Measurements from ENCODE around the gene KIAA1143. TPM values are rescaled to one million over a fixed set of nuclear protein-coding genes. Genes with fewer than 3 reads are reported as not detected.

KIAA1143 gene
- total and polyA plus RNA-seq, 7 donors, result 7.8 to 35.3 (median 26.7) TPM

GRCh38 chr3:44762690-44763089, 1.3 kb upstream of the KIAA1143 start:
- Histone ChIP-seq H3K4me3 (no peak overlapping the region), H3K36me3 (no peaks in the 10 kb centered on the region), H3K27ac (no peak overlapping the region), H3K9me3 (peaks cover 0 to 3% (median 0%) of the 10 kb centered on the region in 4 donors), H3K4me1 (peaks cover 0 to 19% (median 14%) of the 10 kb centered on the region in 4 donors), H3K27me3 (no peaks in the 10 kb centered on the region)
- TF ChIP-seq POLR2AphosphoS5 (IDR thresholded peaks at IDR 0.05) (no peak), EP300 (IDR thresholded peaks at IDR 0.05) (no peak), POLR2A (IDR thresholded peaks at IDR 0.05) (no peak), CTCF (IDR thresholded peaks at IDR 0.05) (no peak)
- 35 to 43% methylated on average over 5 of the region's 5 CpGs for WGBS, 2 donors
- intact Hi-C loops (cut with DNase I), result loop anchor here (5.0 kb wide), 1 partner anchor 425 kb away; the partner anchor contains the start of gene TCAIM
- DNase-seq, result no peak

- Histone ChIP-seq H3K27me3 (no peaks in the 10 kb centered on the region), H3K4me3 (peak overlapping the region; percentile 68 to 79 (median 75)), H3K36me3 (no peaks in the 10 kb centered on the region), H3K27ac (no peak overlapping the region), H3K4me1 (peaks cover 0 to 19% (median 14%) of the 10 kb centered on the region in 4 donors), H3K9me3 (peaks cover 0 to 3% (median 0%) of the 10 kb centered on the region in 4 donors)
- WGBS, 2 donors, result 2 to 3% methylated on average over 9 of the region's 9 CpGs
- intact Hi-C loops (cut with DNase I), result loop anchor here (5.0 kb wide), 1 partner anchor 425 kb away; the partner anchor contains the start of gene TCAIM
- DNase-seq, result no peak
- TF ChIP-seq POLR2A (IDR thresholded peaks at IDR 0.05) (no peak), CTCF (IDR thresholded peaks at IDR 0.05) (no peak), EP300 (IDR thresholded peaks at IDR 0.05) (no peak), POLR2AphosphoS5 (IDR thresholded peaks at IDR 0.05) (no peak)
These were observed 805 bp upstream of the KIAA1143 start for GRCh38 chr3:44762170-44762677.

- Histone ChIP-seq H3K27me3 (no peaks in the 10 kb centered on the region), H3K9me3 (peaks cover 0 to 3% (median 0%) of the 10 kb centered on the region in 4 donors), H3K27ac (peak overlapping the region; percentile 62 to 77 (median 76)), H3K4me1 (peaks cover 0 to 19% (median 14%) of the 10 kb centered on the region in 4 donors), H3K4me3 (peak overlapping the region; percentile 68 to 79 (median 75)), H3K36me3 (no peaks in the 10 kb centered on the region)
- no peak for DNase-seq
- TF ChIP-seq CTCF (IDR thresholded peaks at IDR 0.05), result no peak
- no peak for TF ChIP-seq POLR2A (IDR thresholded peaks at IDR 0.05)
- no peak for TF ChIP-seq POLR2AphosphoS5 (IDR thresholded peaks at IDR 0.05)
- WGBS, 2 donors, result 2 to 3% methylated on average over 15 of the region's 15 CpGs
- intact Hi-C loops (cut with DNase I), result loop anchor here (1.0 to 5.0 kb wide), 5 partner anchors 32 to 424 kb away; partner anchors contain the start of genes EXOSC7, TCAIM, ZDHHC3 and ZNF501
These were observed 357 bp downstream of the KIAA1143 start for GRCh38 chr3:44761101-44761423.

- Histone ChIP-seq H3K27ac (no peak overlapping the region), H3K4me3 (no peak overlapping the region), H3K9me3 (peaks cover 14 to 64% (median 54%) of the 10 kb centered on the region in 4 donors), H3K27me3 (no peaks in the 10 kb centered on the region), H3K4me1 (peaks cover 0 to 9% (median 4%) of the 10 kb centered on the region in 4 donors), H3K36me3 (peaks cover 14 to 60% (median 36%) of the 10 kb centered on the region in 4 donors)
- TF ChIP-seq POLR2AphosphoS5 (IDR thresholded peaks at IDR 0.05) (no peak), EP300 (IDR thresholded peaks at IDR 0.05) (no peak), POLR2A (IDR thresholded peaks at IDR 0.05) (no peak), CTCF (IDR thresholded peaks at IDR 0.05) (no peak)
- WGBS, 2 donors, result 93 to 95% methylated on average over 3 of the region's 3 CpGs
- DNase-seq, result no peak
- intact Hi-C loops (cut with DNase I), result no loop called here
These were observed 26.7 kb downstream of the KIAA1143 start for GRCh38 chr3:44734646-44735168.
